HTR-8/SVneo (cell line): ENCODE data around the gene TBXA2R.
"Not testable (repeated sequence)": the region's sequence is repeated elsewhere in the genome, so short reads cannot be mapped to it uniquely, and the experiment has no call there.

ENCODE experiments used
- DNase-seq: peaks from one replicate; pipeline ENCODE4 v3.0.0; 2011; ENCODE audit warnings: low spot score, mixed read lengths; ENCODE audit not compliant: insufficient read length
- FAIRE-seq: peaks from 2 replicates; lab custom pipeline; 2011; peaks lifted over from hg19 to GRCh38; lab: Jason Lieb, UNC

The TBXA2R gene

DNA sequence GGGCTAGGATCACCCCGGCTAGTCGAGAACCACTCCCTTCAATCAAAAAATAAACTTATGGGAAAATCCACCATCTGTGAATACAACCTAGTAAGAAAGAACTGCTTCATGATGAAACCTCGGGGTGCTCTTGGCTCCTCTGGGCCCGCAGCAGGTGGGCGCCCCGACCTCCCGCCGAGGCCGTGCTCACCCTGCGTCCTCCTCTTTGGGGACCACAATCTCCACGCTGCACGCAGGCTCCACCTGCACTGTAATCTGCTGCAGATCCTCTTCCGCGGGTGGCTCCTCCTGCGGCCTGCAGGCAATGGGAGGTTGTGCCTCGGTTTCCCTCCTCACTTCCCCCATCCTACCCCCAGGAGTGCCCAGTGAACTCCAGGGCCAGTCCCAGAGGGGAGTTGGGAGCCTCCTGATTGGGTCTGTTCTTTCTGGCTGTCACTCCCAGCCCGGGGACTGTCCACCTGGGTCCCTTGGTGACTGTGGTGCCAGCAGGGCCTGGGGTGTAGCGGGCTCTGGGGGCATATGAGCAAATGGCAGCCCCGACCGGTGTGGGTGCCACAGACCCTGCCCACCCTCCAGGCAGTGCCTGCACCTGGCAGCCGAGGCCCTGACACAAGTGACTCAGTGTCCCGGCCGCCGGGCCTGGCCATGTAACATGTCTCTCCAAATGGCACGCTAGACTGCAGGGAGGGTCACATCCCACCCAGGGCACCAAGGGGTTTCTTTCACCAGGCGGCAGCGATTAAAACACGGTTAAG lies 35.0 kb upstream of the TBXA2R start:
- FAIRE-seq, result no peak
- DNase-seq, result no peak

DNA sequence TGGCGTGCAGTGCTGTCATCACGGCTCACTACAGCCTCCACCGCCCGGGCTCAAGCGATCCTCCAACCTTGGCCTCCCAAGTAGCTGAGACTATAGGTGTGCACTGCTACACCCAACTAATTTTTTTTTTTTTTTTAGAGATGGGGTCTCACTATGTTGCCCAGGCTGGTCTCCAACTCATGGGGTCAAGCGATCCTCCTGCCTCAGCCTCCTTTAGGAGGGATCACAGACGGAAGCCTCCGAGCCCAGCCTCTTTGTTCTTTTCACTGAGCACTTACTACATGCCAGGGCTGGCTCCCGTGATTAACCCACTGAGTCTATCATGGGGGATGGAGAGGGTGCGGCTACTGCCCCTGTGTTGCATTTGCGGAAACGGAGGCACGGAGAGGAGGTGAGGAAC lies 32.8 kb upstream of the TBXA2R start:
- FAIRE-seq, result no peak

DNA sequence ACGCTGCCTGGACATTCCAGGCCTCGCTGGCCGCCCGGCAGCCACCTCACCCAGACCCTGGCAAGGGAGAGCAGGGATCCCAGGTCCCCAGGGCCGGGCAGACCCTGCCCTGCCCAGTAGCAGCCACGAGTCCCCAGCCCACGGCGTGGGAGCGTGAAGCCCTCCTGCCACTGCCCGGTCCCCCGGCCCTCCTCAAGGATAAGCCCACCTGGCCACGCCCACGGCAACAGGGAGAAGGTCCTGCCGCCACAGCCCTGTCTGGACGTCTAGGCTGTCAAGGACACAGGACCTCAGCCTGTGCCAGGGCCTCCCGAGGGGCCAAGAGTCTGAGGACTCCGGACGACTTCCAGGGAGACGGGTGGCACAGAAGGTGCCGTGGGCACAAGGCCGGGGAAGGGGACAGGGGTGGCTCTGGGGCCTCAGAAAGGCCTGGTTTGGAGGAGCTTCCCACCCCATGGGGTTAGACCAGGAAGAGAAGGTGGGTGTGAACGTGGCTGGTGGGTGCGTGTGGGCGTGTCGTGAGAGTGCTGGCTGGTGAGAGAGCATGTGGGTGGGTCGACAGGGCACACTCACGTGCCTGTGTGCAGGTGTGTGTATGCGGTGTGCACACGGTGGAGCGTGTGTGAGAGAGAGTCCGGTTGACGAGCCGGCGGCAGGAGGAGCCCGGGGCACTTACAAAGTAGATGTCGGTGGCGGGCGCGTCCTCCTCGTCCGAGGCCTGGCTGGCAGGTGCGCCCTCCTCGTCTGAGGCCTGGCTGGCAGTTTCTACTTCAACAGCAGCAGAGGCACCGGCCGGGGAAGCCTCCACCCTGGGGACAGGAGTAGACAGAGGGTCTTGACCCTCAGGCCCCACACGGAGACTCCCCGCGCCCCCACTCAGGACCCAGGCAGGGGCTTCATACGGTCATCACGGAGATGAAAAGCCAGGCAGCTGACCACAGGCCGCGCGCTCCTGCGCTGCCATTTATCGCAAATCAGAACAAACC lies 31.8 kb upstream of the TBXA2R start:
- DNase-seq (no peak), FAIRE-seq (no peak)

More for the DNA sequence above, 32.8 kb upstream of the TBXA2R start:
- DNase-seq, result no peak

DNA sequence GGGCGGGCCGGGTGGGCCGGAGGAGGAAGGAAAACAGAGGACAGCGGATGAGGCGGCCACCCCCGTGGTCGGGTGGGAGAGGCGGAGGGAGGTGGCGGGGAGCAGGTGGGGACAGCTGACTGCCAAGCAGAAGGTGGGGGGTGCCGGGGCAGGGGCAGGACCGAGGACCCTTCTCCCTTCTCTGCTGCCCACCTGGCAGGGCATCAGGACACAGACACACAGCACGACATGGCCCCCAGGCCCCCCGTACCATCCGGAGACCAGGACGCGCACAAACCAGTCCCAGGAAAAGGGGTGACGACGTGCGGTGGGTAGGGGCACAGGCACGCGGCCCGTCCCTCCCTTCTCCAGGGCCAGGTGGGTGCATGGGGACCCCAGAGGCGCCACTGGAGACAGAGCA lies 30.9 kb upstream of the TBXA2R start:
- DNase-seq, result no peak

DNA sequence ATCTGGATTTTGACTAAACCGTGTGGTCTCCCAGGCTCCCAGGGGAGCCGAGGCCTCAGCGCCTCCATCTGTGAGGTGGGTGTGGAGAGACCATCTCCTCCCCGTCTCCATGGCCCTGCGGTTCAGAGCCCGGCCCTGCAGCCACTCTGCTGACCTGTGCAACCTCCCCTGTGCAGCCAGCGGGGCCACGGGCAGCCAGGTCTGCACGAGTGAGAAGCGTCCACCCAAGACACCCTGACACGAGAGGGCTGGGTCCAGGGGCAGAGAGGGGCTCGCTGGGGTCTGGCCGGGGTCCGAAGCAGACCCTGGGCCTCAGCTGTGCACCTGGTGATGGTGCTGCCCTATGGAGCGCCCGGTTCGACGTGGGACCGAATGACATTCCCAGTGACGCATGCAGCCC lies 30.3 kb upstream of the TBXA2R start:
- FAIRE-seq, result no peak
- DNase-seq, result no peak

More for the DNA sequence above, 30.9 kb upstream of the TBXA2R start:
- no peak for FAIRE-seq

DNA sequence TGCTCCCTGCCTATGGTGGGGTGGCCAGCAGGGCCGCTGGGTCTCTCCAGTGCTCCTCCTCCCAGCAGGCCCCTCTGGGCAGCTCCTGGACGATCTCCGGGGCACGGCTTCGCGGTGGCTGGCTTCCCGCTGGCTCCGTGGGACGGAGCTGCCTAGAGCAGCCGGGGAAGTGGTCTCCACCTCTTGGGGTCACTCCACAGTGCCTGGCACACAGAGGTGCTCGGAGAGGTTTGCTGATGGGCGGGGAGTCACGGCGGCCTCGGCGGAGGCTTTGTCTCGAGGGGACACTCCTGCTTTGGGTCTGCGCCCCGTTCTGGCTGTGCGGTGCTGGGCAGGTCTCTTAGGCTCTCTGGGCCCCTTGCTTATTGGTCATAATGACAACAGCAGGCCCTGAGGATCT lies 29.8 kb upstream of the TBXA2R start:
- no peak for FAIRE-seq
- no peak for DNase-seq

DNA sequence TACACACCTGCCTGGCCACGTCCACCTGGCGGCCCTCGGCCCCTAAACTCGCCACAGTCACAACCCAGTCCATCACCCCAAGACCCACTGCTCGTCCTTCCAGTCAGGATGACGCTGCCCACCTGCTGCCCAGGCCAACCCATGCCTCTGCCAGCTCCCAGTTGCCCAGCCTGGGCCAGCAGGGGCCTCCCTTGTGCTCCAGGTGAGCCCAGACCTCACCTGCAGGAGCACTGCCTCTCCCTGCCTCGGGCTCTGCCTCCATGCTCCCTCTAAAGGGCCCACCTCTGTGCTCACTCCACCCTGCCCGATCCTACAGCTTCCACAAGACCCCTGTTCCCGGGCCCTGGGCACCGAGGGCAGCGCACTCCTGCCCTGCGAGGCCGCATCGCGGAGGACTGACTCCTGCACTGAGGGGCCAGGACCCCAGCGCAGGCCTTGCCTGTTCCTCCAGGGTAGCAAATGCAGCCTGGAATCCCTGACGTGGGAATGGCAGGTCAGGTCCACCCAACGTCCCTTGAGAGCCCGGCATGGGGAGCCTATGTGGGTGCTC lies 27.9 kb upstream of the TBXA2R start:
- FAIRE-seq (no peak), DNase-seq (no peak)

DNA sequence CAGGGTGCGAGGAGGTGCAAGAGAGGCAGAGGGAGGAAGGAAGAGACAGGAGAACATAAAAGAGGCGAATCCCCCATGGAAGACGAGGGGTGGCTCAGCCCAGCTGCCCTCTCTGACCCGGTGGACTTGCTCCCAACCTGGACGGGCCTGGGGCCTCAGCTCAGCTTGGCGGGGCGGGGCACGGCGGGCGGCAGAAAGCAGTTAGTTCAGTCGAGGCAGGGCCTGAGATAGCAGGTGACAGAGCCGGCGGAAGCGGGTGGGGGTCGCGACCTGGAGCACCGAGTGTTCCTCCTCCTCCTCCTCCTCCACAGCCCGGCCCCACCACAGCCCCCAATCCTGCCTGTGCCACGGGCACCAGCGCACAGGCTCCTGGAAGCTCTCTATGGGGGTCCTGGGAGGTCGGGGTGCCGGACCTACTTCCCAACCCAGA lies 26.9 kb upstream of the TBXA2R start:
- FAIRE-seq, result no peak
- no peak for DNase-seq

DNA sequence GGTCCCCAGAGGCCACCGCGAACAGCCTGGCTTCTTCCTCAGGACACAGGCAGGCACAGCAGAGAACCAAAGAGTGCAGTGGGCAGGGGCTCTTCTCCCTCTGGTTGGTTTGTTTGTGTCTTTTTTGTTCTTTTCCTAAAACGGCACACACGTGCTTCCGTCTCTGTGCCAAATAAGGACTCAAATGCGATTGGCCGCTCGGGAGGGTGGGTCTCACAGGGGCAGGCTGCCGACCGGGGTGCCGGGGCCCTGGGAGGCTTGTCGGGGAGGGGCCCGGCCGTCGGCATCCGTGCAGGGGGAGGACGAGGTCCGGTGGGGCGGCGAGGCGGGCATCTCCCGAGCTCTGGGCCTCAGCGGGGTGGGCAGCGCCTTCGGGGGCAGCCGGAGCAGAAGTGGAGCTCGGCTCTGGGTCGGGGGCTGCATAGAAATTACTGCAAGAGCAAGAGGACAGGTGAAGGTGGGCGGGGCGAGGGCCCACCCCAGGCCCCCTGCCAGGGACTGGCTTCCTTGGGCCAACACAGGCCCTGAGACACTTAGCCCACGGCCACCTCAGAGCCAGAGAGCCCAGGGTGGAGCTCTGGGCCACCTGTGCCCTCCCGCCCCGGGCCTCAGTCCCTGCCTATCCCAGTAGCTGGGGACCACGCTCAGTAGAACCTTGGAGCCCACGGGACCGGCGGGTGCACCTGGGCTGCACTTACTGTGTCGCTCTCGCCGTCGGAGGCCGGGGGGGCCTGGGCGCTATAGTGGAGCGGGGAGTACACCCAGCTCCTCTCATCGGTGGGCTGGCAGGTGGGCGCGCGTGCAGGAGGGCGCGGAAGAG lies 26.3 kb upstream of the TBXA2R start:
- DNase-seq (no peak), FAIRE-seq (no peak)

DNA sequence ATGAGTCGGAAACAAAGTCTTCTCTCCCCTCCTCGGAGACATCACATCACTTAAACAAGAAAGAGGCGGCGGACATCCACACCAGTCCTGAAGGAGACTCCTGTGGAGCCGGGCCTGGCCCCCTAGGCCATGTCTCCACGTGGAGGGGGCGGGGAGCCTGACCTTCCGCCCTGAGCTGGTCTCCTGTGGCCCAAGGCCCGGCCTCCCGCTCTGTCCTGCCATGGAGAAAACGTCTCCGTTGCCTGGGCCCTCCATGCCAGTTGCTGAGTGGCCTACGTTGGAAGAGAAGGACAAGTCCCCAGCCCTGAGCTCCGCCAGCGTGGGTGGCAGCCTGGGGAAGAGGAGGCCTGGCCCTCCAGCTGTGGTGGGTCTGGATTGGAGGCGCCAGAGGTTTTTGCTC lies 25.4 kb upstream of the TBXA2R start:
- FAIRE-seq (no peak), DNase-seq (no peak)

DNA sequence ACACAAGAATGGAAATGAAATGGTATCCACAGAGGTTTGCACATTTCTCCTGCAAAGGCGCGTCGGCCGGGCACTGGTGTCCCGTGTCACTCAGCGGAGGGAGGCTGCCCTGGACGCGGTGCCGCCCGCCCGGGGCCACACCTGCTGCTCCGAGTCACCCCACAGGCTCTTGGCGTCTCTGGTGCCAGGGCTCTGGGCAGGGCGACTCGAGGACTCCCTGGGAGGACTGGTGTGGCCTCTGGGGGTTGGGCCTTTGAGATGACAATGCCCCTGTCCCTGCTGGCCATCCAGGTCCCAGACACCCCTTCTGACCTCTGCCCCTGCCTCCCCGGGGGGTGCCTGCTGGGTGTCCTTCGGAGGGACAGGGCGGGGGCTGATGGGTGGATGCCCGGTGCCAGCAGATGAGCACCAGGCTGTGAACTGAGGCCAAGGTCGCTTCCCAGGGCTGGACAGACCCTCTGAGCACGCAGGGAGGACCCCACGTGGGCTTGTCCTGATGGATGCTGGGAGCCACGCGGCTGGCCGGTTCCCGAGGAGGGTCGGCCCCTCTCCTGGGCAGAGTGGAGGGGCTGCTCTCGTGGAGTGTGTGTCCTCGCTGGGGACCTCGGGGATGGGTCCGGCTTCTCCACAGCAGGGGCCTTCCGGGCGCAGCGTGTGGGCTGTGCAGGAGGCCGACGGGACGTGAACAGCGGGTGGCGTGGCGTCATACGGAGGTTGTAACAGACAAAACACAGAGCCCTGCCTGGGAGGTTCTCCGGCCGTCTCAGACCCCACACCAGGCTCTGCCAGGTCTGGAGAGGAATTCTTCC lies 24.6 kb upstream of the TBXA2R start:
- DNase-seq (no peak), FAIRE-seq (no peak)

DNA sequence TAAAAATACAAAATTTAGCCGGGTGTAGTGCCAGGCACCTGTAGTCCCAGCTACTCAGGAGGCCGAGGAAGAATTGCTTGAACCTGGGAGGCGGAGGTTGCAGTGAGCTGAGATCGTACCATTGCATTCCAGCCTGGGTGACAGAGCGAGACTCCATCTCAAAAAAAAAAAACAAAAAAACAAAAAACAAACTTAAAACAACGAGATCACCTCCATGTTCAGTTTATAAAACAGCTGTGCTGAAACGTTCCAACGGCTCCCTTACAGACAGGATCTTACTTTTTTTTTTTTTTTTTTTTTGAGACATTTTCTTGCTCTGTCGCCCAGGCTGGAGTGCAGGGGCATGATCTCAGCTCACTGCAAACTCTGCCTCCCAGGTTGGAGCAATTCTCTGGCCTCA lies 22.1 kb upstream of the TBXA2R start:
- not testable (repeated sequence) for FAIRE-seq, DNase-seq

DNA sequence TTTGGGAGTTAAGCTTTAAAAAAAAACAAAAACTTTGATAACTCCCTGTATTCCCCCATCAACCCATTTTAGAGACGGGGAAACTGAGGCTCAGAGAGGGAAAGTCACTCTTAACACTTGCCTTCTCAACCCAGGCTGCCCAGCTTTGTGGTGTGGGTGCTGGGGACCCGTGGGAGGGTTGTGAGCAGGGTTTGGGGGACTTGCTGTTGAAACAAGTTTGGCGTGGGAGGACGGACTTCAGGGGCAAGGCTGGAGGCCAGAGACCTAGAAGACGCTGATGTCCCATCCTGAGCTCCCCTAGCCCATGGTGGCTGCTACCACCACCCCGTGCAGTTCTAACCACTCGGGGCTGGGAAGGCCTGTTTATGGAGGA lies 20.7 kb upstream of the TBXA2R start:
- no peak for FAIRE-seq
- no peak for DNase-seq

DNA sequence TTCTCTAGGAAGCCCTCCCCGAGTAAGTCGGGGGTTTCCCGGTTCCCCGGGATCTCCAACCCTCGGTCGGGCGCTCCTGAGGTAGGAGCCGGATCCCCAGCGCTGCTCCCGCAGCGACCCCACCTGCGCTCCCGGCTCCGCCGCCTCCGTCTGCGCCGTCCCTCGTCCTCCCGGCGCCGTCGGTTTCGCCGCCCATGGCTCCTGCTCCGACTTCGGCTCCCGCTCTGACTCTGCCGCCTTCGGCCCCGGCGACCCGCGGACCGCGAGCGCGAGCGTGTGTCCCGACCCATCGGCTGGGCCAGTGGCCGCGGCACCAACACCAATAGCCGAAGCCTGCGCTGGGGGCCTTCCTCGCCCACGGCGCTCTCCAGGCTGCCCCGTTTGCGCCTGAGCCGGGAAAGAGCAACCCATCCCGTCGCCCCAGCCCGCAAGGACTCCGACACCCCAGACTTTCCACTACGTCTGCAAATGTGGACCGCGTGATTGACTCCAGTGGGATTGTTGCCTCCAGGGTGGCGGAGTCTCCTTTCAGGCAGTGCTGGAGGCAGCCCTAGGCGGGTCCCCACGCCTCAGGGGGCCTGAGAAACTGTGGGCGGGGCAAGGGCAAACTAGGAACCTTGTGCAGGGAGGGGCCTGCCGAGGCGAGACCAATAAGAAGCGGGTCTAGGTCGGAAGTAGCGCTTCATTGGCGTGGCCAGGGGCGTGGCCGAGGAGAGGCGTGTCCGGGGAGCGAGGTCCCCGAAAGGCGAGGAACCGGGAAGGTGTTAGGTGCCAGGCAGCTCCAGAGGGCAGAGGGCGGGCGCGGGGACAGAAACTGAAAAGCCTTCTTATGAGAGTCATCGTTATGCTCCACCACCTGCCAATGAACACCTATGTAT lies 20.0 kb upstream of the TBXA2R start, which contains the start of gene CACTIN:
Gene CACTIN (minus strand): TSS at position 318 of the 878 bp plus-strand sequence. CDS start 28 bp downstream, at position 290.
- FAIRE-seq, result peak; percentile 92
- DNase-seq, result peak; percentile 99

DNA sequence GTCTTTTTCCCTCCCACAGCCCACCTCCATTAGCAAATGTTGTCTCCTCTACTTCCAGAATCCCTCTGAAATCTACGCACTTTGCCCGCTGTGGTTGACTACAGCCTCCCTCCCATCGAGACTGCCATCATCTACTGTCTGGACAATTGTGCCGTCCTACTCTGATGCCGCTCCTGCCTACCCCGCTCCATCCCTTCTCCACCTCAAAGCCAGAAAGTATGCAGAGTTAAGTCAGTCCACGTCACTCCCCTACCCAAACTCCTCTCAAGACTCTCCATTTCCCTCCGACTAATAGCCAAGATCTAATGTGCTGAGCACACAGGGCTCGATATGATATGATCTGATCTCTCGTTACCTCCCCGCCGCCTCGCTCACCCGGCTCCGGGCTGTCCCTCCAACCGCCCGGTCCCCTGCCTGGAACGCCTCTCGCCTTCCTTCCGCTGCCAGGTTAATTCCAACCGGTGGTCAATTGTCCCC lies 19.4 kb upstream of the TBXA2R start:
- no peak for FAIRE-seq
- no peak for DNase-seq

DNA sequence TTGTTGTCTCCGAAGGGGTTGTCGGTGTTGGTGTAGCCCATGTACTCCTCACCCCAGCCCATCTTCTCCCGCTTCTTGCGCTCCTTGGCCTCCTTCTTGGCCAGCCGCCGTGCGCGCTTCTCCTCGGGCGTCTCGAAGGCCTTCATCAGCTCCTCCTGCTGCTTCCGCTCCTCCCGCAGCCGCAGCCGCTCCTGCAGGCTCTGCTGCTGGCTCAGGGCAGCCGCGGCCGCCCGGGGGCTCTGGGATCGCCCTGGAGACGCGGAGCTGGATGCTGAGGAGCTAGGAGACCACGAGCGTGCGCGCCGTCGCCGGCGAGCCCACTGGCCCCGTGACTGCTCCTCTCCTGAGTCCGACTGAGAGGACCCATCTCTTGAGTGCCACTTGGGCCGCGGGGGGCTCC lies 17.0 kb upstream of the TBXA2R start:
- FAIRE-seq (no peak), DNase-seq (no peak)

DNA sequence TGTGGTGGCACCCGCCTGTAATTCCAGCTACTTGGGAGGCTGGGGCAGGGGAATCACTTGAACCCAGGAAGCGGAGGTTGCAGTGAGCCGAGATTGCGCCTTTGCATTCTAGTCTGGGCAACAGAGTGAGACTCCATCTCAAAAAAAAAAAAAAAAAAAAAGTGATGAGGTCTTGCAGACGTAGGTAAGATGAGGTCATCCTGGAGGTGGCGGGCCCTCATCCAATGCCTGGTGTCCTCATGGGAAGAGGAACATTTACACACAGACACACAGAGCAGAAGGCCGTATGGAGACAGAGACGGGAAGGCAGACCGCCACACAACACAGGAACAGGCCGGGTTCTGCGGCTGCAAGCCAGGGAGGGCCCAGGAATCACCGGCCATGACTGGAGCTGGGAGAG lies 15.5 kb upstream of the TBXA2R start:
- DNase-seq, result no peak
- no peak for FAIRE-seq

DNA sequence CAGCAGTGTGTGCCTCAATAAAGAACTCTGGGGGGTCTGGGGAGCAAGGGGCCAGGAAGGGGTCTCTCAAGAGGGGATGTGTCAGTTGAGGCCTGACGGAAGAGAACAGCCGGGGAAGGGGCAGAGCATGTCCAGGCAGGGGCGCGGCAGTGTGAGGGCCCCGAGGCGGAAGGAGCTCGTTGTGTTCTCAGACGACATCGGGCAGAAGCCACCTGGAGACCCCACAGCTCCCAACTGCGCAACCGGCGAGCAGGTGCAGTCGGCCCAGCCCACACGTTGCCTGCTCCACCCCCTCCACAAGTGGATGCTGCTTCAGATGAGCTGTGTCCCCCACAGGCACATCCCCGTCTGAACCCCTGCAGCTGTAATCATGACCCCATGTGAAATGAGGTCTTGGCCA lies 15.0 kb upstream of the TBXA2R start:
- FAIRE-seq, result no peak
- no peak for DNase-seq
